ENCODE results near the gene WDFY1. TPM values are rescaled to one million over a fixed set of nuclear protein-coding genes. Genes with fewer than 3 reads are reported as not detected.

WDFY1 gene
- total and polyA plus RNA-seq, 3 experiments from 2014 or later: 16.0 to 28.5 (median 18.1) TPM

- H3K4me3 Mint-ChIP-seq: no peak overlapping the region
- CTCF ChIA-PET: no interaction called here
- peaks cover 12 to 24% (median 22%) of the 10 kb centered on the region in 3 donors for H3K4me1 Mint-ChIP-seq
- Histone ChIP-seq H3K4me3 (ENCODE audit: low read length) (no peak overlapping the region), H3K36me3 (ENCODE audit: insufficient read depth, low read length) (peaks cover 22% of the 10 kb centered on the region), H3K9me3 (ENCODE audit: low read length) (no peaks in the 10 kb centered on the region), H3K4me1 (ENCODE audit: insufficient read depth, low read length) (no peaks in the 10 kb centered on the region), H3K27me3 (ENCODE audit: insufficient read depth, low read length, poor library complexity, severe bottlenecking) (no peaks in the 10 kb centered on the region), H3K27ac (ENCODE audit: low read depth, low read length) (no peak overlapping the region)
- POLR2A ChIA-PET: no interaction called here
- no peaks in the 10 kb centered on the region for H3K9me3 Mint-ChIP-seq
- H3K27me3 Mint-ChIP-seq: no peaks in the 10 kb centered on the region
- no peak overlapping the region for H3K27ac Mint-ChIP-seq
- DNase-seq: no peak
- H3K36me3 Mint-ChIP-seq: peaks cover 17 to 73% (median 23%) of the 10 kb centered on the region in 3 donors
Measured at GRCh38 chr2:223894968-223895367, 50.2 kb downstream of the WDFY1 start.

DNA sequence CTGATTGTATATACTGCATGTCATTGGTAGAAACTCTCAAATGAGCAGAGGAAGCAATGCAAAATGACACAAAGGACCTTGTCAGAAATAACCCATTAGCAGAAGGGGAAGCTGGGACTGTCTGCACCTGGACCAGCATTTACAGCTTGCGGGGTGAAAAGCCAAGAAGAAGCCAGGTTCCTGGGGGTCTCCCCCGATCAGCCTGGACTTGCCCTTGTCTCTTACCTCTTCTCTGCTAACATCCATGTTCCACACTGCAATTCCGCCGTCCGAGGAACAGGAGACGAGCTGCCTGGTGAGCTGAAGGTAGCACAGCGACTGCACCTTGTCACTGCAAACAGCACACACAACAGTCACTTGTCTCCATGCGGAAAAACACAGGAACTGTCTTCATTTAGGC, 51.1 kb downstream of the WDFY1 start:
- Histone ChIP-seq H3K27ac (ENCODE audit: low read depth, low read length) (no peak overlapping the region), H3K36me3 (ENCODE audit: insufficient read depth, low read length) (peaks cover 23% of the 10 kb centered on the region), H3K4me3 (ENCODE audit: low read length) (no peak overlapping the region), H3K4me1 (ENCODE audit: insufficient read depth, low read length) (no peaks in the 10 kb centered on the region), H3K27me3 (ENCODE audit: insufficient read depth, low read length, poor library complexity, severe bottlenecking) (no peaks in the 10 kb centered on the region), H3K9me3 (ENCODE audit: low read length) (no peaks in the 10 kb centered on the region)
- POLR2A ChIA-PET: no interaction called here
- CTCF ChIA-PET: no interaction called here
- Mint-ChIP-seq H3K27ac (peak overlapping the region in 2 of 8 donors; percentile 63 to 64), H3K4me3 (no peak overlapping the region), H3K4me1 (peaks cover 12 to 23% (median 21%) of the 10 kb centered on the region in 3 donors), H3K36me3 (peaks cover 16 to 73% (median 21%) of the 10 kb centered on the region in 3 donors), H3K9me3 (no peaks in the 10 kb centered on the region), H3K27me3 (no peaks in the 10 kb centered on the region)
- DNase-seq: no peak

GRCh38 chr2:223890721-223891120, 54.4 kb downstream of the WDFY1 start:
- H3K36me3 Mint-ChIP-seq: peaks cover 5 to 71% (median 18%) of the 10 kb centered on the region in 3 donors
- Histone ChIP-seq H3K4me3 (ENCODE audit: low read length) (no peak overlapping the region), H3K27me3 (ENCODE audit: insufficient read depth, low read length, poor library complexity, severe bottlenecking) (no peaks in the 10 kb centered on the region), H3K36me3 (ENCODE audit: insufficient read depth, low read length) (peaks cover 22% of the 10 kb centered on the region), H3K4me1 (ENCODE audit: insufficient read depth, low read length) (no peaks in the 10 kb centered on the region), H3K27ac (ENCODE audit: low read depth, low read length) (no peak overlapping the region), H3K9me3 (ENCODE audit: low read length) (no peaks in the 10 kb centered on the region)
- no peaks in the 10 kb centered on the region for H3K9me3 Mint-ChIP-seq
- CTCF ChIA-PET: no interaction called here
- no peak overlapping the region for H3K4me3 Mint-ChIP-seq
- no peaks in the 10 kb centered on the region for H3K4me1 Mint-ChIP-seq
- DNase-seq: no peak
- H3K27me3 Mint-ChIP-seq: no peaks in the 10 kb centered on the region
- no peak overlapping the region for H3K27ac Mint-ChIP-seq
- POLR2A ChIA-PET: no interaction called here

- ChIA-PET POLR2A (no interaction called here), CTCF (no interaction called here)
- no peak for DNase-seq
- Mint-ChIP-seq H3K27ac (no peak overlapping the region), H3K27me3 (no peaks in the 10 kb centered on the region), H3K9me3 (no peaks in the 10 kb centered on the region), H3K36me3 (peaks cover 0 to 70% (median 15%) of the 10 kb centered on the region in 3 donors), H3K4me3 (no peak overlapping the region), H3K4me1 (no peaks in the 10 kb centered on the region)
- no peak overlapping the region for H3K27ac ChIP-seq (ENCODE audit: low read depth, low read length)
- H3K36me3 ChIP-seq (ENCODE audit: insufficient read depth, low read length): peaks cover 22% of the 10 kb centered on the region
- H3K4me3 ChIP-seq (ENCODE audit: low read length): no peak overlapping the region
- no peaks in the 10 kb centered on the region for H3K27me3 ChIP-seq (ENCODE audit: insufficient read depth, low read length, poor library complexity, severe bottlenecking)
- no peaks in the 10 kb centered on the region for H3K9me3 ChIP-seq (ENCODE audit: low read length)
- no peaks in the 10 kb centered on the region for H3K4me1 ChIP-seq (ENCODE audit: insufficient read depth, low read length)
Measured at GRCh38 chr2:223889229-223889628, 55.9 kb downstream of the WDFY1 start.

- no peaks in the 10 kb centered on the region for H3K4me1 Mint-ChIP-seq
- H3K27ac ChIP-seq (ENCODE audit: low read depth, low read length): no peak overlapping the region
- H3K27me3 ChIP-seq (ENCODE audit: insufficient read depth, low read length, poor library complexity, severe bottlenecking): no peaks in the 10 kb centered on the region
- H3K27me3 Mint-ChIP-seq: no peaks in the 10 kb centered on the region
- DNase-seq: no peak
- no peaks in the 10 kb centered on the region for H3K4me1 ChIP-seq (ENCODE audit: insufficient read depth, low read length)
- H3K9me3 Mint-ChIP-seq: no peaks in the 10 kb centered on the region
- peaks cover 0 to 64% (median 15%) of the 10 kb centered on the region in 3 donors for H3K36me3 Mint-ChIP-seq
- POLR2A ChIA-PET: no interaction called here
- peaks cover 14% of the 10 kb centered on the region for H3K36me3 ChIP-seq (ENCODE audit: insufficient read depth, low read length)
- H3K9me3 ChIP-seq (ENCODE audit: low read length): no peaks in the 10 kb centered on the region
- peak overlapping the region in 1 of 8 donors; percentile 42 for H3K27ac Mint-ChIP-seq
- CTCF ChIA-PET: no interaction called here
- H3K4me3 Mint-ChIP-seq: no peak overlapping the region
- no peak overlapping the region for H3K4me3 ChIP-seq (ENCODE audit: low read length)
Measured at GRCh38 chr2:223888251-223888650, 56.9 kb downstream of the WDFY1 start.

- ChIA-PET POLR2A (no interaction called here), CTCF (no interaction called here)
- Mint-ChIP-seq H3K9me3 (no peaks in the 10 kb centered on the region), H3K36me3 (peaks cover 0 to 62% (median 13%) of the 10 kb centered on the region in 3 donors), H3K4me1 (peaks cover 0 to 4% (median 0%) of the 10 kb centered on the region in 3 donors), H3K4me3 (no peak overlapping the region), H3K27me3 (no peaks in the 10 kb centered on the region), H3K27ac (peak overlapping the region in 3 of 8 donors; percentile 39 to 92 (median 40))
- no peaks in the 10 kb centered on the region for H3K27me3 ChIP-seq (ENCODE audit: insufficient read depth, low read length, poor library complexity, severe bottlenecking)
- no peak overlapping the region for H3K27ac ChIP-seq (ENCODE audit: low read depth, low read length)
- DNase-seq: no peak
- H3K4me1 ChIP-seq (ENCODE audit: insufficient read depth, low read length): no peaks in the 10 kb centered on the region
- no peak overlapping the region for H3K4me3 ChIP-seq (ENCODE audit: low read length)
- no peaks in the 10 kb centered on the region for H3K9me3 ChIP-seq (ENCODE audit: low read length)
- H3K36me3 ChIP-seq (ENCODE audit: insufficient read depth, low read length): peaks cover 8% of the 10 kb centered on the region
Measured at GRCh38 chr2:223887127-223887526, 58.0 kb downstream of the WDFY1 start.

GRCh38 chr2:223886726-223887125, 58.4 kb downstream of the WDFY1 start:
- DNase-seq: no peak
- Mint-ChIP-seq H3K27ac (peak overlapping the region in 3 of 8 donors; percentile 39 to 92 (median 40)), H3K9me3 (no peaks in the 10 kb centered on the region), H3K36me3 (peaks cover 0 to 64% (median 13%) of the 10 kb centered on the region in 3 donors), H3K4me3 (no peak overlapping the region), H3K27me3 (no peaks in the 10 kb centered on the region), H3K4me1 (peaks cover 2 to 6% (median 3%) of the 10 kb centered on the region in 3 donors)
- H3K4me3 ChIP-seq (ENCODE audit: low read length): no peak overlapping the region
- no peaks in the 10 kb centered on the region for H3K4me1 ChIP-seq (ENCODE audit: insufficient read depth, low read length)
- no peaks in the 10 kb centered on the region for H3K9me3 ChIP-seq (ENCODE audit: low read length)
- ChIA-PET POLR2A (no interaction called here), CTCF (no interaction called here)
- peaks cover 8% of the 10 kb centered on the region for H3K36me3 ChIP-seq (ENCODE audit: insufficient read depth, low read length)
- no peaks in the 10 kb centered on the region for H3K27me3 ChIP-seq (ENCODE audit: insufficient read depth, low read length, poor library complexity, severe bottlenecking)
- H3K27ac ChIP-seq (ENCODE audit: low read depth, low read length): no peak overlapping the region

GRCh38 chr2:223884399-223884798, 60.7 kb downstream of the WDFY1 start:
- peaks cover 8% of the 10 kb centered on the region for H3K36me3 ChIP-seq (ENCODE audit: insufficient read depth, low read length)
- H3K4me1 Mint-ChIP-seq: peaks cover 2 to 11% (median 4%) of the 10 kb centered on the region in 3 donors
- no peak overlapping the region for H3K27ac ChIP-seq (ENCODE audit: low read depth, low read length)
- H3K4me3 ChIP-seq (ENCODE audit: low read length): no peak overlapping the region
- no peaks in the 10 kb centered on the region for H3K9me3 Mint-ChIP-seq
- H3K36me3 Mint-ChIP-seq: peaks cover 10 to 69% (median 16%) of the 10 kb centered on the region in 3 donors
- H3K27me3 Mint-ChIP-seq: no peaks in the 10 kb centered on the region
- H3K4me3 Mint-ChIP-seq: no peak overlapping the region
- H3K9me3 ChIP-seq (ENCODE audit: low read length): no peaks in the 10 kb centered on the region
- peak overlapping the region in 5 of 8 donors; percentile 6 to 50 (median 26) for H3K27ac Mint-ChIP-seq
- no peak for DNase-seq
- H3K27me3 ChIP-seq (ENCODE audit: insufficient read depth, low read length, poor library complexity, severe bottlenecking): no peaks in the 10 kb centered on the region
- no peaks in the 10 kb centered on the region for H3K4me1 ChIP-seq (ENCODE audit: insufficient read depth, low read length)
- ChIA-PET CTCF (no interaction called here), POLR2A (no interaction called here)

DNA sequence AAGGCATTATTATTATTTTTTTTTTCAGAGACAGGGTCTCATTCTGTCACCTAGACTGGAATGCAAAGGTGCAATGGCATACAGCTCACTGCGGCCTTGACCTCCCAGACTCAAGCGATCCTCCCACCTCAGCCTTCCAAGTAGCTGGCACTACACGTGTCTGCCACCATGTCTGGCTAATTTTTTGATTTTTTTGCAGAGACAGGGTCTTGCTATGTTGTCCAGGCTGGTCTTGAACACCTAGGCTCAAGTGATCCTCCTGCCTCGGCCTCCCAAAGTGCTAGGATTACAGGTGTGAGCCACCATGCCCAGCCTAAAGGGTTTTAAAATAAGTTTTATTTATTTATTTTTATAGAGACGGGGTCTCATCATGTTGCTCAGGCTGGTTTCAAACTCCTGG, 62.4 kb downstream of the WDFY1 start:
- peaks cover 15 to 76% (median 25%) of the 10 kb centered on the region in 3 donors for H3K36me3 Mint-ChIP-seq
- H3K27ac Mint-ChIP-seq: peak overlapping the region in 4 of 8 donors; percentile 29 to 90 (median 78)
- Histone ChIP-seq H3K27ac (ENCODE audit: low read depth, low read length) (no peak overlapping the region), H3K27me3 (ENCODE audit: insufficient read depth, low read length, poor library complexity, severe bottlenecking) (no peaks in the 10 kb centered on the region), H3K4me3 (ENCODE audit: low read length) (no peak overlapping the region), H3K36me3 (ENCODE audit: insufficient read depth, low read length) (peaks cover 12% of the 10 kb centered on the region), H3K9me3 (ENCODE audit: low read length) (no peaks in the 10 kb centered on the region), H3K4me1 (ENCODE audit: insufficient read depth, low read length) (no peaks in the 10 kb centered on the region)
- no peaks in the 10 kb centered on the region for H3K9me3 Mint-ChIP-seq
- POLR2A ChIA-PET: no interaction called here
- no peak overlapping the region for H3K4me3 Mint-ChIP-seq
- peaks cover 2 to 11% (median 4%) of the 10 kb centered on the region in 3 donors for H3K4me1 Mint-ChIP-seq
- H3K27me3 Mint-ChIP-seq: no peaks in the 10 kb centered on the region
- no peak for DNase-seq
- CTCF ChIA-PET: no interaction called here
